Measurements from ENCODE around the gene IQSEC2. TPM values are rescaled to one million over a fixed set of nuclear protein-coding genes. Genes with fewer than 3 reads are reported as not detected.

IQSEC2 gene
- total RNA-seq, 1 experiment from 2014 or later, result 20.7 TPM

GRCh38 chrX:53272808-53273337, 8.5 kb downstream of the IQSEC2 start:
- no TSS peak for BruUV-seq (replicated peaks)
- TF ChIP-seq TCF7L2 (IDR thresholded peaks at IDR 0.05; ENCODE audit: borderline replicate concordance, extremely low read depth, insufficient read depth, insufficient read length), result no peak
- TF ChIP-seq JUND (IDR thresholded peaks at IDR 0.05), result no peak
- TF ChIP-seq, protein P1, sequence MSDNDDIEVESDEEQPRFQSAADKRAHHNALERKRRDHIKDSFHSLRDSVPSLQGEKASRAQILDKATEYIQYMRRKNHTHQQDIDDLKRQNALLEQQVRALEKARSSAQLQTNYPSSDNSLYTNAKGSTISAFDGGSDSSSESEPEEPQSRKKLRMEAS (IDR thresholded peaks at IDR 0.05), result no peak
- no peak overlapping the region for H3K27ac ChIP-seq (ENCODE audit: low read depth, low read length)
- H3K4me3 ChIP-seq (replicated peaks in 1 of 2; ENCODE audit: low read depth in 1 of 2, low read length in 2 of 2), result no peak overlapping the region
- no peak for ATAC-seq
- no peaks in the 10 kb centered on the region for H3K4me1 ChIP-seq (ENCODE audit: control insufficient read depth in 1 of 2, insufficient read depth in 2 of 2, low read length in 2 of 2)
- CTCF ChIA-PET, result no interaction called here
- no peak overlapping the region for H2AFZ ChIP-seq (ENCODE audit: low read depth, low read length, poor library complexity, severe bottlenecking)
- no peaks in the 10 kb centered on the region for H4K20me1 ChIP-seq (ENCODE audit: insufficient read depth)
- RAD21 ChIA-PET (ENCODE audit: low non-redundant PET in 1 of 2, low total read pairs in 2 of 2, uncharacterized antibody in 2 of 2, unreplicated experiment in 2 of 2), result no interaction called here
- no peaks in the 10 kb centered on the region for H3K9me3 ChIP-seq (ENCODE audit: control insufficient read depth in 1 of 2, insufficient read depth in 1 of 2, low read depth in 1 of 2, low read length in 2 of 2)
- intact Hi-C loops (cut with micrococcal nuclease), result no loop called here
- no peaks in the 10 kb centered on the region for H3K79me2 ChIP-seq (ENCODE audit: insufficient read depth, low read length)
- H3K4me2 ChIP-seq (ENCODE audit: low read length), result no peak overlapping the region
- H3K9me2 ChIP-seq (ENCODE audit: insufficient read depth), result no peaks in the 10 kb centered on the region
- no peak overlapping the region for H3K9ac ChIP-seq (ENCODE audit: low read length)
- no peaks in the 10 kb centered on the region for H3K36me3 ChIP-seq (ENCODE audit: control insufficient read depth in 1 of 2, insufficient read depth in 2 of 2, low read length in 2 of 2)
- POLR2A ChIA-PET, result no interaction called here
- no peaks in the 10 kb centered on the region for H3K27me3 ChIP-seq (ENCODE audit: insufficient read depth, low read length)
- DNase-seq (ENCODE audit: low read depth, low spot score), result no peak

GRCh38 chrX:53269536-53270107, 11.8 kb downstream of the IQSEC2 start:
- no peak overlapping the region for H3K27ac ChIP-seq (ENCODE audit: low read depth, low read length)
- POLR2A ChIA-PET, result no interaction called here
- CTCF ChIA-PET, result no interaction called here
- TF ChIP-seq ZFX (IDR thresholded peaks at IDR 0.05) (no peak), POLR2A (IDR thresholded peaks at IDR 0.05; ENCODE audit: borderline replicate concordance, extremely low read depth, insufficient read depth, insufficient read length) (no peak), TCF7L2 (IDR thresholded peaks at IDR 0.05; ENCODE audit: borderline replicate concordance, extremely low read depth, insufficient read depth, insufficient read length) (no peak), CBX3 (IDR thresholded peaks at IDR 0.05; ENCODE audit: low read depth) (no peak), SIN3A (IDR thresholded peaks at IDR 0.05; ENCODE audit: low read depth) (no peak), POLR2AphosphoS5 (IDR thresholded peaks at IDR 0.05; ENCODE audit: low read depth, low read length) (no peak), ZNF274 (IDR thresholded peaks at IDR 0.05; ENCODE audit: low read depth, low read length) (no peak), CEBPB (IDR thresholded peaks at IDR 0.05; ENCODE audit: low read depth) (no peak), EZH2phosphoT487 (IDR thresholded peaks at IDR 0.05; ENCODE audit: borderline replicate concordance) (no peak), JUND (IDR thresholded peaks at IDR 0.05) (no peak), YY1 (IDR thresholded peaks at IDR 0.05; ENCODE audit: extremely low read depth, insufficient replicate concordance, low read depth, low read length) (no peak), FOSL1 (IDR thresholded peaks at IDR 0.05; ENCODE audit: low read depth) (no peak), RAD21 (IDR thresholded peaks at IDR 0.05; ENCODE audit: low read depth) (no peak)
- TF ChIP-seq, protein P2, sequence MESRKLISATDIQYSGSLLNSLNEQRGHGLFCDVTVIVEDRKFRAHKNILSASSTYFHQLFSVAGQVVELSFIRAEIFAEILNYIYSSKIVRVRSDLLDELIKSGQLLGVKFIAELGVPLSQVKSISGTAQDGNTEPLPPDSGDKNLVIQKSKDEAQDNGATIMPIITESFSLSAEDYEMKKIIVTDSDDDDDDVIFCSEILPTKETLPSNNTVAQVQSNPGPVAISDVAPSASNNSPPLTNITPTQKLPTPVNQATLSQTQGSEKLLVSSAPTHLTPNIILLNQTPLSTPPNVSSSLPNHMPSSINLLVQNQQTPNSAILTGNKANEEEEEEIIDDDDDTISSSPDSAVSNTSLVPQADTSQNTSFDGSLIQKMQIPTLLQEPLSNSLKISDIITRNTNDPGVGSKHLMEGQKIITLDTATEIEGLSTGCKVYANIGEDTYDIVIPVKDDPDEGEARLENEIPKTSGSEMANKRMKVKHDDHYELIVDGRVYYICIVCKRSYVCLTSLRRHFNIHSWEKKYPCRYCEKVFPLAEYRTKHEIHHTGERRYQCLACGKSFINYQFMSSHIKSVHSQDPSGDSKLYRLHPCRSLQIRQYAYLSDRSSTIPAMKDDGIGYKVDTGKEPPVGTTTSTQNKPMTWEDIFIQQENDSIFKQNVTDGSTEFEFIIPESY (IDR thresholded peaks at IDR 0.05; ENCODE audit: extremely low read depth, insufficient replicate concordance, low read length), result no peak
- TF ChIP-seq, protein P3, sequence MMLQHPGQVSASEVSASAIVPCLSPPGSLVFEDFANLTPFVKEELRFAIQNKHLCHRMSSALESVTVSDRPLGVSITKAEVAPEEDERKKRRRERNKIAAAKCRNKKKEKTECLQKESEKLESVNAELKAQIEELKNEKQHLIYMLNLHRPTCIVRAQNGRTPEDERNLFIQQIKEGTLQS (IDR thresholded peaks at IDR 0.05), result no peak
- TF ChIP-seq, protein P1 (IDR thresholded peaks at IDR 0.05), result no peak

More at GRCh38 chrX:53269536-53270107, 11.8 kb downstream of the IQSEC2 start:
- no peaks in the 10 kb centered on the region for H3K9me3 ChIP-seq (ENCODE audit: control insufficient read depth in 1 of 2, insufficient read depth in 1 of 2, low read depth in 1 of 2, low read length in 2 of 2)
- H3K4me3 ChIP-seq (replicated peaks in 1 of 2; ENCODE audit: low read depth in 1 of 2, low read length in 2 of 2), result no peak overlapping the region
- RAD21 ChIA-PET (ENCODE audit: low non-redundant PET in 1 of 2, low total read pairs in 2 of 2, uncharacterized antibody in 2 of 2, unreplicated experiment in 2 of 2), result no interaction called here
- H3K27me3 ChIP-seq (ENCODE audit: insufficient read depth, low read length), result no peaks in the 10 kb centered on the region
- ATAC-seq (no peak), DNase-seq (ENCODE audit: low read depth, low spot score) (no peak)
- no peak overlapping the region for H3K4me2 ChIP-seq (ENCODE audit: low read length)
- no peaks in the 10 kb centered on the region for H4K20me1 ChIP-seq (ENCODE audit: insufficient read depth)
- peaks cover 14 to 18% of the 10 kb centered on the region in 2 experiments for H3K4me1 ChIP-seq (ENCODE audit: control insufficient read depth in 1 of 2, insufficient read depth in 2 of 2, low read length in 2 of 2)
- no TSS peak for BruUV-seq (replicated peaks)
- H3K9ac ChIP-seq (ENCODE audit: low read length), result no peak overlapping the region
- H3K9me2 ChIP-seq (ENCODE audit: insufficient read depth), result no peaks in the 10 kb centered on the region
- intact Hi-C loops (cut with micrococcal nuclease), result no loop called here
- no peaks in the 10 kb centered on the region for H3K79me2 ChIP-seq (ENCODE audit: insufficient read depth, low read length)
- no peaks in the 10 kb centered on the region for H3K36me3 ChIP-seq (ENCODE audit: control insufficient read depth in 1 of 2, insufficient read depth in 2 of 2, low read length in 2 of 2)
- no peak overlapping the region for H2AFZ ChIP-seq (ENCODE audit: low read depth, low read length, poor library complexity, severe bottlenecking)

Measured in HCT116 (cell line).